Left hindlimb (tissue), 1 donor: ENCODE data around the gene ABRAXAS1.
"Not testable (repeated sequence)": the region's sequence is repeated elsewhere in the genome, so short reads cannot be mapped to it uniquely, and the experiment has no call there.

Experiments
- DNase-seq: peaks from one replicate; pipeline ENCODE4 v3.0.0-alpha.2; 2018

Gene ABRAXAS1

DNA sequence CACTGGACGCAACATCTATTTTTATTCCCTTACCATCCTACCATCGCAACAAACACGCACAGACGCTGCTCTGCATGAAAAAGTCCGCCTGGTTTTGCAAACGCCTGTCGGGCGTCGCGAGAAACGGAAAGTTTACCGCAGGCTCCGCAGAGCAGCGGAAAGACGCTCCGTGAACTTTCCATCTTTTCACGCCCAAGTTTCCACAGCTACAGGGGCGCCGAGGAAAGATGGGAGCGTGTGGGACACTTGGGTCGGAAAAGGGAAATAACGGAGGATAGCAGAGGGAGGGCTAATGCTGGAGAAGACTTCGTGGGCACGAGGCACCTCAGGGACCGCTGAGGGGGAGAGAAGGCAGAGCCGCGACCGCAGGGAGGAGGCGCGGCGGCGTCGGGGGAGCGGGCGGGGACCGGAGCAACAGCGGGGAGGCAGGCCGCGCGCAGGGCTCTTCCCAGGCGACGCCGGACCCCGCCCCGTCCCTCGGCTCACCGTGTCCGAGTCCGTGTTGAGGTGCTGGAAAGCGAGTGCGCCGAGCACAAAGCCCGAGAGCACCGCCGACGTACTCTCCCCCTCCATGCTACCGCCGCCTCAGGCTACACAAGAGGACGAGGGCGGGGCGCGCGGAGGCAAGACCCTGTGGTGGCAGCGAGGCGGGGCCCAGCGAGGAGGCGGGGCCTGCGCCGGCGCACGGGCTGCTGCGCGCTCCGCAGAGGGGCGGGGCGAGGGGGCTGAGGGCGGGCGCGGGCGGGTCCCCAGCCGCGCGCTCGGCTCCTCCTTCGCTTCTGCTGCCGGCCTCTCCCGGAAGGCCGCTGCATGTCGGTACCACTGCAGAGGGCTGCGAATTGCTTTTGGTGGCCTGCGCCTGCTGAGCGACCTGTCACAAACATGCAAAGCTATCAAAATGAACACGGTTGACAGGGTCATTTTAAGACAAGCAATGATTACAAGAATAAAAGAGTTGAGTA is at the start of gene ABRAXAS1:
Gene ABRAXAS1 (minus strand): TSS at position 601 of the 962 bp plus-strand sequence. CDS start 28 bp downstream, at position 573.
- DNase-seq: peak; percentile 96

DNA sequence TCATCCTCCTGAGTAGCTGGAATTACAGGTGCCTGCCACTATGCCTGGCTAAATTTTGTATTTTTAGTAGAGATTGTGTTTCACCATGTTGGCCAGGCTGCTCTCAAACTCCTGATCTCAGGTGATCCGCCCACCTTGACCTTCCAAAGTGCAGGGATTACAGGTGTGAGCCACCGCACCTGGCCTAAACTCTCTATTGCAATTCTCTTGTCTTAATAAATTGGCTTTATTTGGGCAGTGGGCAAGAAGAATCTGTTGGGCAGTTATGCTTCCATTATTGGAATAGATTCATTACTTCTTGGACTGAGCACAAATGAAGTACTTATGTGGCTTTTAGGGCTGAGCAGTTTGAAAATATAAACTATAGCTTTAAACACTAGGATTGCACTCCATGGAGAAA is 42.8 kb upstream of the ABRAXAS1 start:
- DNase-seq: no peak

DNA sequence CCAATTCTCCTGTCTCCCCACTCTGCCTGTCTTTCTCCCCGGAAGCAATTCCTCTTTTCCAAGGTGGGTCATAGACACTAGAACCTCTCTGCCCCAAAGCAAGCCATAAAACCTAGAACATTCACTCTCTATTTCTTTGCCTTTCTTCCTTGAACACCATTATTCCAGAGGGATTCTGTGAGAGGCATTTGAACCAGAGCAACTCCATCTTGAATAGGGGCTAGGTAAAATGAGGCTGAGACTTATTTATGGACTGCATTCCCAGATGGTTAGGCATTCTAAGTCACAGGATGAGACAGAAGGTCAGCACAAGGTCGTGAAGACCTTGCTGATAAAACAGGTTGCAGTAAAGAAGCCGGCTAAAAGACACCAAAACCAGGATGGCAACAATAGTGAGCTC is 37.3 kb upstream of the ABRAXAS1 start:
- DNase-seq: no peak

DNA sequence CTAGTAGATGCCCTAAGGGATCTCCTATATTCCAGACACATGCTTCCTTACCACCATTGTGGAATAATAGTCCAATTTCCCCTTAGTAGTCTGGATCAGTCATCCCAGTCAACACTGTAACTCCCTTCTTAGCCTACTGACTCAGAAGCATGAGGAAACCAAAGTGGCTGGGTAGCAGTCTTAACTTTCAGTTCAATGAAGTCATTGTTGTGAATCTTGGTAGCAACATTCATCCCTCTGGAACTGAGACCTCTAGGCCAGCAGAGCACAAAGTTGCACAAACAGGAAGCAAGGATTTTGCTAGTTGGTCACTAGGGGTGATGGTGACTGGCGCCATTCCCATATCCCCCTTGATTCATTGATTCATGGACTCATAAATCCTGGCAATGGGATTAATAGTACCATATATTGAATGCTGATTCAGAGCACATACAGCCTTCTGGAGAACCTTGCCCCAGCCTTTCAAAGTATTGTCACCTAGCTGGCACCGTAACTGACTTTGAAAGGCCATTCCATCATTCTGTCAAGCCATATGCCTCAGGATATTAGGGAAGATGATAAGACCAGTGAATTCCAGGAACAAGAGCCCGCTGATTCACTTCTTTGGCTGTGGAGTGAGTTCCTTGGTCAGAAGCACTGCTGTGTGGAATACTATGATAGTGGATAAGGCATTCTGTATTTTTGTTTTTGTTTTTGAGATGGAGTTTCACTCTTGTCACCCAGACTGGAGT is 31.3 kb upstream of the ABRAXAS1 start:
- DNase-seq: no peak

DNA sequence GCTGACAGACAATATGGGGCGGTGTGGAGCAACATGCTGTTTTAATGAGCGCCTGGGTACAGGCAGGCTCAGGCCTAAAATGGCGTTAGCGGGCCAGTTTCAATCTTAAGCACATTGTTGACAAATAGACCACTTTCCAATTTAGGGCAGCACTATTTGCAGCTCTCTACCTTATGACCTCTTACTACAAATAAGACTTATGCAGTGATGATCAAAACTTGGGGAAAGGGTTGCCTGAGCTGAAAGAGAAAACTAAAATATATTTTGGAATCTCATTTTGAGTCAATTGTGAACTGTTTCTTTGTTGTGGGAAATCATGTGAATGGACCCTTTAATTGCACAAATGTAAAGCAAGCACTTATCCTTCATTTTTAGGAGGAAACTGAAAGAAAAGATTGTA is 25.5 kb upstream of the ABRAXAS1 start:
- no peak for DNase-seq

DNA sequence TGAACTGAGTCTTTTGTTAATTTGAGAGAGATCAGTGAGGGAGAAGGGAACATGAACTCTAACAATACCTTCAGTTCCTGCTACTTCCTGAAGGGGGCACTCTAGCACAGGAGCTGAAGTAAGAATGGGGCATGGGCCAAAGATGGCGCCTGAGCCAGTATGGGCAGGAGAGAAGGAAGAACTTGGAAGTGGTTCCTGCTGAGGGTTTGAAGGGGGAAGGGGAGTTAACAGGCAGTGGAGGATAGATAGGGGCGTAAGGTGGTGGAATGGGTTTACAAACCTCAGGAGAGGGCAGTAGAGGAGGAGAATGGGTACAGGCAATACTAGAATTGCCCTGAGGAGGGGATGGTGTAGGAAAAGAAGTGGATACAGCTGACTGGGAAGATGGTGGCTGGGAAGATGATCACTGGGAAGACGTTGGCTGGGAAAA is 24.3 kb upstream of the ABRAXAS1 start:
- DNase-seq: not testable (repeated sequence)

DNA sequence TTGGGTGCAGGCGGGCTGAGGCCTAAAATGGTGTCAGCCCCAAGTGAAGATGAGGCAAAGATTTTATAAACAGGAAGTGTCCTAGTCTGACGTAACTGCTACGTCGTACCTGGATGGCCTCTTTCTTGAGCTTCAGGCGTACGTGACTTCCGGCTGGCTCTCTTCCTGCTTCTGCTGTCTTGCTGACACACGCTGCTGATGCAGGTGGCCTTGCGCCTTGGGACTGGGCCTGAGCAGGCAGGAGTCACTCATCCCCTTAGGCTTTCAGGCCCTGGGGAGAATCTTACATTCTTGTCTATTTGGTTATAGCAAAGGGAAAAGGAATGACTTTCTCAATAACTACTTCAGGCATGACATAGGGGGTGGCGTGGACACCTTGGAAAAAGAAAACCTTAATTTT is 20.1 kb upstream of the ABRAXAS1 start:
- DNase-seq: no peak

DNA sequence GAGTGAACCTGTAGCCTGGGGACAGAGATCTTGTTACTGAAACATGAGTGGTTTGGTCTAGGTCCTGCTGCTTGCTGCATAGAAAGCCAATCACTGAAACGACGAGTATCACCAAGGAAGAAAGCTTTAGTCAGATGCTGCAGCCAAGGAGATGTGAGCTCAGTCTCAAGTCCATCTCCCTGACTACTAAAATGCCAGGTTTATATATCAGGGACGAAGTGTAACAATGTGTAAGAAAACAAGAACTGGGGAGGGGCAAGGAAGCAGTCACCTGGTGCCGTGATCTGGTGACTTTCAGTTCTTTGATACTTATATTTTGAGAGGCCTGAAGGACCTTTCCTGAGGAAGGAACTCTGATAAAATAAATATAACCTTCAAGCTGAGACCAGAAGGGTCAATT is 19.6 kb upstream of the ABRAXAS1 start:
- DNase-seq: no peak

DNA sequence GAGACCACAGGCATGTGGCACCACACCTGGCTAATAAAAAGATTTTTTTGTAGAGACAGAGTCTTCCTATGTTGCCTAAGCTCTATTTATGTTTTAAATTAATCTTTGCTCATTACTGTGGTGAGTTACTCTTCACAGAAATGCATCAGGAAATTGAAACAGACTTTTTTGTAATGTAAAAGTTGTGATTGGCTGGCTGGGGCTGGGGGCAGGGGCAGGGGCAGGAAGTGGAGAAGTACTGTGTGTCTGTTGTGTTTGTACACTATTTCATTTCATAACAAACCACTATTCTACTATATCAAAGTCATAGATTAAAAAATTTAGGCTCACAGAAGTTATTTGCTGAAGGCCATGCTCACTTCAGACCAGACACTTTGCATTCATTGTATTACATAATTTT is 19.1 kb upstream of the ABRAXAS1 start:
- no peak for DNase-seq

DNA sequence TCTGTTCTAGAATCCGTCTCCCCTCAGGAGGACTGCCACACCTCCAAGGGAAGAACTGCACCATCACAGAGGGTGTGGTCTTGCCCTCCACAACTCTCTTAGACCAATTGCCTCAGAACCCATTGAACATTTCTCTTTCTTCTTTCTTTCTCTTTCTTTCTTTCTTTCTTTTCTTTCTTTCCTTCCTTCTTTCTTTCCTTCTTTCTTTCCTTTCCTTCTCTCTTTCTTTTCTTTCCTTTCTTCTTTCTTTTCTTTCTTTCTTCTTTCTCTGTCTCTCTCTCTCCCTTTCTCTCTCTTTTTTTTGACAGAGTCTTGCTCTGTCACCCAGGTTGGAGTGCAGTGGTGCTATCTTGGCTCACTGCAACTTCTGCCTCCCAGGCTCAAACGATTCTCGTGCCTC is 16.8 kb upstream of the ABRAXAS1 start:
- not testable (repeated sequence) for DNase-seq

DNA sequence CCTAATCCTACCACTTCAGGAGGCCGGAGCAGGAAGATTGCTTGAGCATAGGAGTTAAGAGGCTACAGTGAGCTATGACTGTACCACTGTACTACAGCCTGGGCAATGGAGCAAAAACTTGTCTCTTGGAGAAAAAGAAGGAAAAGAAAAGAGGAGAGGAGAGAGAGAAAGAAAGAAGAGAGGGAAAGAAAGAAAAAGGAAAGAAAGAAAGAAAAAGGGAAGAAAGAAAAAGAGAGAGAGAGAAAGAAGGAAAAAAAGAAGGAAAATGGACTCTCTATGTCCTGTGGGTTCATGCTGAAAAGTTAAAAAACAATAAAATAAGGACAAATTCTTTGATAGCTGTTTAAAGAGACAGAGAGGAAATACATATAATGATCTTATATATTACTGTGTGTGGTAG is 13.3 kb upstream of the ABRAXAS1 start:
- DNase-seq: no peak

GRCh38 chr4:83496085-83496917 is 11.4 kb upstream of the ABRAXAS1 start:
- DNase-seq: not testable (repeated sequence)

DNA sequence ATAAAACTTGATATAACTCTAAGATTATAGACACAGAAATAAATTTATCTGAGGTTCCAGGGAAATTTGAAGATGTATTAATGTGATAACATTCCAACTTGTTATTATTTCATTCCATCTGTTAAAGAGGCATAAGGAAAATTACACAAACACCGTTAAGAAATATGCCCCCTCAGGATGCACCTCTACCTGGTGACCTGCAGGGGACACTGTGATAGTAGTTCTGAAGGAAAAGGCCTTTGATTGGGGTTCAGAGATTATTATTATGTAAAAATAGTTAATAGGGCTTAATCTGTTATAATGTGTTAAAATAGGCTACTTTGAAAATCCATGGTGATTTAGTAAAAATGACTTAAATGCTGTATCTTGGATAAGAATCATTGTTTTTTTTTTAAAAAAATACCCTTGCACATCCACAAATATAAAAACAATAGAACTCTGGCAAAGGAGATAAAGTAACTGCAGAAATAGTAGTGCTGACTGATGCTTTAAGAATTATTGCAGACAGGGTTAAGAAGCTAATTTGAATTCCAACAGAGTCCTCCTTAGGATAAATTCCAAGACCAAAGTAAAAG is 6.1 kb upstream of the ABRAXAS1 start:
- DNase-seq: no peak

DNA sequence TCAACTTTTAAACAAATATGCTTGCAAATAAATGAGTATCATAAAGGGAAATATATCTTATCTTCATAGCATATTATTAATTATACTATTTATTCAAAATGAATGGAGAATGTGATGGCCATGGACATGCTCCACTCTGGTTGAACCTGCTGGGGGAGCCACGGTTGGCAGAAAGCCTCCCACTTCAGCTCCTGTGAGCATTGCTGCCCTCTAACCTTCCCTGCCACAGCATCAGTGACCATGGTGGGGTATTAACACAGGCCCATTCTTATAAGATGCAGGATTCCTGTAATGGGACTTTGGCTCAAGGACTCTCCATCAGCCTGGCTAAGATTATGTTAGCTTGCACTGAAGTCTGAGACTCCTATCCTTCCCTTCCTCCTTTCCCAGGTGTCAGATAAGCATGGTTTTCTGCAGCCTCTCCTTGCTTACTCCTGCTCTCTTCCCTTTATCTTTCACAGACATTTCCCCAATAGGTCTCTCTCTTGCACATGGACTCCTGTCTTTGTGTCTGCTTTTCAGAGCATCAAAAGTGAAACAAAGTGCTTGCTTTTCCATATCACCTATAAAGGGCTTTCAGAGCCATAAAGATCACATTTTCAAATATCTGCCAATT is 4.9 kb upstream of the ABRAXAS1 start:
- DNase-seq: no peak

DNA sequence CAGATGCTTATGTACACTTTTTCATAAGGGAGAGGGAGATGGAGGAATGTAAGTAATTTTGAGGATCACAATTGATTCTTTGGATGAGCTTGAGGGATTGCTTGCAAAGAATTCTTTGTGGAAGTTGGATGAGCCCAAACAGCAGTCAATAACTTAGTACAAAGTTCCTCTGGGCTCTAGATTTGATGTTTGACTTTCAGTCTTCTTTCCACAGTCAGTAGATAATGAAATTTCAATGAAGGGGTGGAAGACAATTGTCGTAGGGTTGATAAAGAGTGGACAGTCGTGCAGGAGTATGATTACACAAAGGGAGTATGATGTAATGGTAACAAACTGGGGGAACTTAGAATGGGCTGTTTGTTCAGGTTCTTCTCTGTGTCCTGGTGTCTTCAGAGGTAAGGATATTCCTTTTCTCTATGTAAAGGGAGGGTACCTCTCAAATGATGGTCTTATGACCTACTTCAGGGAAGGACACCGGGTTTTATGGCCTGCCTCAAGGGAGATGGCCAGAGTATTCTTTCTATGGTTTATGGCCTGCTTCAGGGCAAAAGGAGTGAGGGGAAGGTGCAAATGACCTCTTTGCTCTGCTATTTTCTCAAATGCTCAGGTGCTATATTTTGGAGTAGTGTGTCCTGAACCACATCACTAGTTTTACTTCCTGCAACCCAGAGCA is 1.7 kb upstream of the ABRAXAS1 start:
- no peak for DNase-seq

DNA sequence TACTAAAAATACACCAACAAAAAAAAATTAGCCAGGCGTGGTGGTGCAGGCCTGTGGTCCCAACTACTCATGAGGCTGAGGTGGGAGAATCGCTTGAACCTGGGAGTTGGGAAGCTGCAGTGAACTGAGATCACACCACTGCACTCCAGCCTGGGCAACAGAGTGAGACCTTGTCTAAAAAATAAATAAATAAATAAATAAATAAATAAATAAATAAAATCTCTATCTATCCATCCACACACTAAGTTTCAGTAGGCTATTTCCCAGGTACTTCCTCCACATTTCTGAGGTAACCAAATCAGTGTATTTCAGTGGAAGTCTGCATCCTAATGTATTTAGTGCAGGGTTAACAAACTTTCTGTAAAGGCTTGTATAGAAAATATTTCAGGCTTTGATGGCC is 10.9 kb downstream of the ABRAXAS1 start:
- no peak for DNase-seq

- DNase-seq: no peak
These were observed 11.5 kb downstream of the ABRAXAS1 start for GRCh38 chr4:83473423-83473822.

- DNase-seq: no peak
These were observed 28.8 kb downstream of the ABRAXAS1 start for GRCh38 chr4:83456184-83456501.

DNA sequence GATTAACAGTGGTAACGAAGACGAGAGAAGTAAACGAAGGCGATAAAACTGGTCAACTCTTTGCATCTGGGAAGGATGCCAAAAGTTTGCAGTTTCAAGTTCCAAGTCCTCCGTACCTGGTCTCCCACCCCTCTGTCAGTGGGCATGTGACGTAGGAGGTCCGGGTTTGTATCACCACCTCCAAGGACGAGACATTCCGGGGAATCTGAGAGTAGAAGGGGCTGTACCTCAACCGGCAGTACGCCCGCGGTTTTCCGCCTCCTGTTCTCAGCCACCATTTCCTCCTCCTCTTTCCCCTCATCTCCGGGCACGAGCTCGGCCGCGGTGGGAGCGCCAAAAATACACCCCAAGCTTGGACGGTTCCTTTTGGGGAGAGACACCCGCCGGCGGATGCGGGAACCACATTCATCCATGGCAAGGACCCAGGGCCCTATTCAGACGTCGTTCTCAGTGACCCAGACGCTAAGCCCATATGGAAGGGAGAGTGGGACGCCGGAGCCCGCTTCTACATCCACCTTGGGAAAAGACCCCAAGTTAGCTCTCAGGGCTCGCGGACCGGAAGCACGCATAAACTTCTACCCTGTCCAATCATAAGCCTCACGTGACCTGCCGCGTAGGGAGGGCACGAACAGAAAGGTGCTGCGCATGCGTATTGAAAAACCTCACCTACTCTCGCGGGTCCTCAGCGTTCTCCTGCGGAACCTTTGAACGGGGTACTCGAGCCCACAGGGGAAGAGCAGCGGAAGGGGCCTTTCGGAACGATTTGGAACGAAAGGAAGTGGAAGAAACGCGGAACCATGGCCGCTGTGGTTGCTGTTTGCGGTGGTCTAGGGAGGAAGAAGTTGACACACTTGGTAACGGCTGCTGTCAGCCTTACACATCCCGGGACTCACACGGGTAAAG is 29.4 kb downstream of the ABRAXAS1 start, which contains the start of the genes HELQ and MRPS18C:
Gene HELQ (minus strand): TSS at position 543 of the 903 bp plus-strand sequence. CDS start 130 bp downstream, at position 413.
Gene MRPS18C (plus strand): TSS at position 778 of the 903 bp plus-strand sequence. CDS start 20 bp downstream, at position 798.
- peak; percentile 97 for DNase-seq

DNA sequence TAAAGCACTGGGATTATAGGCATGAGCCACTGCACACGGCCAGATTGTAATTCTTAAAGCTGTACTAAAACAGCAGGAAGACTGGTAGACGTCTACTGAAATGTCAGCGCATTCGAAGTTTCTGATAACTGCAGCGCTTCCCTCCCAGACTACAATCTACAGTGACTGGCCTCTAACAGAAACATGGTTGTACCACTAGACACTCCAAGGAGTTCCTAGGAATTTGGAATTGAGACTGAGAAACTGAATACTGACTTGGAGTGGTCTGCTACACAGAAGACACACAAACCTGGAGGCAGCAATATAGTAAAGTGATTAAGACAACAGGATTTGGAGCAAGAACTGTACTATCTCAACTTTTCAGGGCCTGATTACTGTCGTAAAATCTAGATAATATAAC is 30.2 kb downstream of the ABRAXAS1 start:
- DNase-seq: no peak
